Sigmoid colon (tissue), 7 donors: Measurements from ENCODE around the gene TSPAN3. TPM values are rescaled to one million over a fixed set of nuclear protein-coding genes. Genes with fewer than 3 reads are reported as not detected.

Experiments
- DNase-seq: peaks from one replicate; pipeline ENCODE4 v3.0.0-alpha.2; 2019
- H3K27ac ChIP-seq, 4 donors: fragments of 200-600 bp; sonication (generic); one replicate each; pipeline ENCODE4 v1.5.1; 2016 to 2019; ENCODE audit warnings: mild to moderate bottlenecking in 1 of 4
- H3K27me3 ChIP-seq, 3 donors: fragments of 200-600 bp; sonication (generic); one replicate each; pipeline ENCODE4 v1.5.1; 2019; ENCODE audit warnings: mild to moderate bottlenecking in 1 of 3
- H3K36me3 ChIP-seq, 4 donors: fragments of 200-600 bp; sonication (generic); one replicate each; pipeline ENCODE4 v1.5.1; 2016 to 2019
- H3K4me1 ChIP-seq, 4 donors: fragments of 200-600 bp; sonication (generic); one replicate each; pipeline ENCODE4 v1.5.1; 2017 to 2019
- H3K4me3 ChIP-seq, 4 donors: fragments of 200-600 bp; sonication (generic); one replicate each; pipeline ENCODE4 v1.5.1; 2017 to 2019; ENCODE audit warnings: mild to moderate bottlenecking in 2 of 4, moderate library complexity in 1 of 4
- H3K9me3 ChIP-seq, 4 donors: fragments of 200-600 bp in 3 of 4; sonication (generic) in 3 of 4; one replicate each; pipeline versions ENCODE4 v1.5.1 to v1.6.1; 2013 to 2019
- EP300 ChIP-seq, 4 donors: sonication (generic); formaldehyde crosslinking; IDR thresholded peaks; one replicate each; pipeline ENCODE4 v1.6.1; 2017; ENCODE audit warnings: antibody characterized with exemption in 4 of 4
- POLR2A ChIP-seq, 2 donors: fragments of 450-650 bp; IDR thresholded peaks; one replicate each; pipeline ENCODE4 v1.6.1; 2016; ENCODE audit warnings: antibody characterized with exemption in 2 of 2, mild to moderate bottlenecking in 2 of 2, moderate library complexity in 2 of 2
- POLR2AphosphoS5 ChIP-seq, 4 donors: sonication (generic); formaldehyde crosslinking; IDR thresholded peaks; one replicate each; pipeline ENCODE4 v1.6.1; 2017; ENCODE audit warnings: antibody characterized with exemption in 4 of 4
- WGBS, 2 donors: extraction: QIAGEN DNeasy Blood & Tissue Kit; methylation state at CpG; one replicate each; pipeline ENCODE4 v1.1.7; 2013; 5-methylcytosine and 5-hydroxymethylcytosine counted together
- intact Hi-C: fragments of 100-400 bp; cut with DNase I; formaldehyde crosslinking; loops from one replicate; pipeline ENCODE4 v1.15.1; 2023
- polyA plus RNA-seq, 3 donors: library from polyadenylated mRNA; stranded (reverse); fragments of 200-250 nt; gene quantifications; one replicate each; pipeline ENCODE4 v1.2.3, GENCODE V29; 2013
- total RNA-seq, 4 donors: library from RNA; depleted of rRNA; stranded (reverse); fragments of >200 nt; gene quantifications; one replicate each; pipeline ENCODE4 v1.1.0, GENCODE V29; 2016
- TF ChIP-seq, protein P1 (sequence below), 4 experiments: fragments of 450-650 bp in 3 of 4; fragments of 200-600 bp in 1 of 4; IDR thresholded peaks; one replicate each; pipeline ENCODE4 v1.5.1; 2016 to 2019; ENCODE audit warnings: antibody characterized with exemption in 4 of 4, mild to moderate bottlenecking in 3 of 4, moderate library complexity in 2 of 4
- donor health status: healthy with polysubstance abuse.
- donor health status: Bipolar disorder and iron deficiency.
- donor health status: healthy.

Gene TSPAN3
- total and polyA plus RNA-seq, 7 donors = 129 to 402 (median 166) TPM

DNA sequence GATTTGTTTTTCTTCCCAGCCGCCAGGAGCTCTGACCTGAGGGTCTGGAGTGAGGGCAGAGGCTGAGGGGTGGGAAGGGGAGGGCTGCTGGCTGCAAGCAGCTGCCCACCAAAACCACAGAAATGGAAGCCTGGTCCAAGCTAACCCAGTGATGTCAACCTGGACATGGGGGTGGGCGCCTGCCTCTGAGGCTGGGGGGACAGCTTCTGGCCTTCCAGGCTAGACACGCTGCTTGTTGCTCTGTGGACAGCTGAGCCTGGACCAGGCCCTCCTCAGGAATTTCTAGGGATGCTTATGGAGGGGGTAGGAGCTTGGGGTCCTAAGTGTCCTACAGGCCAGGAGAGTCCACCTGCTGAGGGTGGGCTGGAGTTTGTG, 54.6 kb downstream of the TSPAN3 start:
- H3K27ac ChIP-seq = no peak overlapping the region
- TF ChIP-seq, protein P1, sequence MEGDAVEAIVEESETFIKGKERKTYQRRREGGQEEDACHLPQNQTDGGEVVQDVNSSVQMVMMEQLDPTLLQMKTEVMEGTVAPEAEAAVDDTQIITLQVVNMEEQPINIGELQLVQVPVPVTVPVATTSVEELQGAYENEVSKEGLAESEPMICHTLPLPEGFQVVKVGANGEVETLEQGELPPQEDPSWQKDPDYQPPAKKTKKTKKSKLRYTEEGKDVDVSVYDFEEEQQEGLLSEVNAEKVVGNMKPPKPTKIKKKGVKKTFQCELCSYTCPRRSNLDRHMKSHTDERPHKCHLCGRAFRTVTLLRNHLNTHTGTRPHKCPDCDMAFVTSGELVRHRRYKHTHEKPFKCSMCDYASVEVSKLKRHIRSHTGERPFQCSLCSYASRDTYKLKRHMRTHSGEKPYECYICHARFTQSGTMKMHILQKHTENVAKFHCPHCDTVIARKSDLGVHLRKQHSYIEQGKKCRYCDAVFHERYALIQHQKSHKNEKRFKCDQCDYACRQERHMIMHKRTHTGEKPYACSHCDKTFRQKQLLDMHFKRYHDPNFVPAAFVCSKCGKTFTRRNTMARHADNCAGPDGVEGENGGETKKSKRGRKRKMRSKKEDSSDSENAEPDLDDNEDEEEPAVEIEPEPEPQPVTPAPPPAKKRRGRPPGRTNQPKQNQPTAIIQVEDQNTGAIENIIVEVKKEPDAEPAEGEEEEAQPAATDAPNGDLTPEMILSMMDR (IDR thresholded peaks at IDR 0.05) = no peak
- TF ChIP-seq POLR2A (IDR thresholded peaks at IDR 0.05) (no peak), EP300 (IDR thresholded peaks at IDR 0.05) (no peak), POLR2AphosphoS5 (IDR thresholded peaks at IDR 0.05) (no peak)
- no peaks in the 10 kb centered on the region for H3K4me1 ChIP-seq
- no peak overlapping the region for H3K4me3 ChIP-seq
- no peaks in the 10 kb centered on the region for H3K27me3 ChIP-seq
- 88% methylated on average over 3 of the region's 3 CpGs for whole genome bisulfite sequencing, 2 donors
- no peaks in the 10 kb centered on the region for H3K9me3 ChIP-seq
- intact Hi-C loops = no loop called here
- DNase-seq = no peak
- no peaks in the 10 kb centered on the region for H3K36me3 ChIP-seq

- no peaks in the 10 kb centered on the region for H3K36me3 ChIP-seq
- intact Hi-C loops = no loop called here
- 52 to 84% methylated on average over 21 of the region's 21 CpGs for WGBS, 2 donors
- H3K27ac ChIP-seq = no peak overlapping the region
- H3K4me1 ChIP-seq = no peaks in the 10 kb centered on the region
- no peak overlapping the region for H3K4me3 ChIP-seq
- no peaks in the 10 kb centered on the region for H3K9me3 ChIP-seq
- DNase-seq = no peak
- TF ChIP-seq, protein P1 (IDR thresholded peaks at IDR 0.05) = no peak
- TF ChIP-seq EP300 (IDR thresholded peaks at IDR 0.05) = no peak
- TF ChIP-seq POLR2AphosphoS5 (IDR thresholded peaks at IDR 0.05) = no peak
- TF ChIP-seq POLR2A (IDR thresholded peaks at IDR 0.05) = no peak
- no peaks in the 10 kb centered on the region for H3K27me3 ChIP-seq
Observed at GRCh38 chr15:77015646-77016320, 55.1 kb downstream of the TSPAN3 start.

GRCh38 chr15:77014132-77015081, 56.5 kb downstream of the TSPAN3 start:
- no peaks in the 10 kb centered on the region for H3K4me1 ChIP-seq
- no peaks in the 10 kb centered on the region for H3K9me3 ChIP-seq
- DNase-seq = no peak
- no peak for TF ChIP-seq POLR2A (IDR thresholded peaks at IDR 0.05)
- TF ChIP-seq EP300 (IDR thresholded peaks at IDR 0.05) = no peak
- intact Hi-C loops = no loop called here
- H3K36me3 ChIP-seq = no peaks in the 10 kb centered on the region
- no peak overlapping the region for H3K4me3 ChIP-seq
- 71 to 80% methylated on average over 23 of the region's 23 CpGs for WGBS, 2 donors
- no peaks in the 10 kb centered on the region for H3K27me3 ChIP-seq
- no peak overlapping the region for H3K27ac ChIP-seq

- Histone ChIP-seq H3K4me1 (no peaks in the 10 kb centered on the region), H3K27me3 (no peaks in the 10 kb centered on the region), H3K36me3 (no peaks in the 10 kb centered on the region), H3K27ac (no peak overlapping the region), H3K9me3 (no peaks in the 10 kb centered on the region), H3K4me3 (no peak overlapping the region)
- no peak for TF ChIP-seq EP300 (IDR thresholded peaks at IDR 0.05)
- no peak for TF ChIP-seq POLR2A (IDR thresholded peaks at IDR 0.05)
- TF ChIP-seq, protein P1 (IDR thresholded peaks at IDR 0.05) = no peak
- TF ChIP-seq POLR2AphosphoS5 (IDR thresholded peaks at IDR 0.05) = no peak
- intact Hi-C loops = no loop called here
- 60 to 67% methylated on average over 6 of the region's 6 CpGs for WGBS, 2 donors
- DNase-seq = no peak
Observed at GRCh38 chr15:77013776-77014131, 57.2 kb downstream of the TSPAN3 start.

DNA sequence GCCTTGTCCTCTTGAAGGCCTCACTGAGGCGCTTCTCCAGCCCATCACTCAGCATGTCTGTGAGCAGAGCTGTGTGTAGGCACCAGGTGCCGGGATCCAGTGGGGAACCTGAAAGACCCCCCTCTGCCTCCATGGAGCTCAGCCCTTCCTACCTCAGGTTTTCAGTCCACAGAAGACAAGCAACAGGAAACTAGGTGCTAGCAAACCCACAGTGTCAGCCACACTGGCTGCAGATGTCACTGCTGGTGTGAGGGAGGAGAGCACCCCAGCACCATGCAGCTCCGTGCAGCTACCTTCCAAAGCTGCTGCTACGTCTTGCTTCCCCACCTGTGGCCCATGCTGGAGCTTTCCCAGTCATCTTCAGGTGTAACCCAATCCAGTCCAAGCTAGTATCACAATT, 58.0 kb downstream of the TSPAN3 start:
- no peak overlapping the region for H3K4me3 ChIP-seq
- 50 to 64% methylated on average over 4 of the region's 4 CpGs for WGBS, 2 donors
- no peak overlapping the region for H3K27ac ChIP-seq
- intact Hi-C loops = no loop called here
- TF ChIP-seq, protein P1 (IDR thresholded peaks at IDR 0.05) = no peak
- TF ChIP-seq POLR2A (IDR thresholded peaks at IDR 0.05) (no peak), POLR2AphosphoS5 (IDR thresholded peaks at IDR 0.05) (no peak), EP300 (IDR thresholded peaks at IDR 0.05) (no peak)
- no peaks in the 10 kb centered on the region for H3K36me3 ChIP-seq
- no peaks in the 10 kb centered on the region for H3K4me1 ChIP-seq
- no peaks in the 10 kb centered on the region for H3K9me3 ChIP-seq
- no peak for DNase-seq
- H3K27me3 ChIP-seq = no peaks in the 10 kb centered on the region
